HFF-Myc (cell line): ENCODE results near the gene OVCH1.

Experiments
- DNase-seq: peaks from one replicate; pipeline ENCODE4 v3.0.0-alpha.2; 2011; ENCODE audit warnings: low read depth; ENCODE audit errors: extremely low read depth
- H3K4me3 ChIP-seq: replicated peaks from 2 replicates; pipeline ENCODE4 v1.5.1; 2011; ENCODE audit warnings: low read depth, mild to moderate bottlenecking, control low read depth, low read length
- TF ChIP-seq, protein P1 (sequence below): IDR thresholded peaks from 2 replicates; pipeline ENCODE4 v1.5.1; 2012; ENCODE audit warnings: mild to moderate bottlenecking, low read depth, low read length, control low read depth; ENCODE audit errors: missing control alignments

Gene OVCH1

DNA sequence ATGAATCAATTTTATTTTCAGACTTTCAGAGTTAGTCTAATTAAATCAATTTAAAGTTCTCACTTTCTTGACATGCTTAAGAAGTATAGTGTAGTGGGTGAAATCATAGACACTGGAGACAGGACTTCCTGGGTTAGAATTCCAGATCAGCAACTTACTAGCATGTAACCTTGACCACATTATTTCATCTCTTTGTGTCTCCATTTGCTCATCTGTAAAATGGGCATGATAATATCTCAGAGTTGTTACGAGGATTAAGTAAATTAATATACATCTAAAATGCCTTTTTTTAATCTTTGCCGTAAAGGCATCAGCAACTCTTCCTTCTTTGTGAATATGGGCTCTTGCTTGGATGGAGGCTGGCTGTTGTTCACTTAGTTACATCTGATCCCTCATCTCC is 115.2 kb downstream of the OVCH1 start:
- no peak for DNase-seq
- H3K4me3 ChIP-seq: no peak overlapping the region
- TF ChIP-seq, protein P1, sequence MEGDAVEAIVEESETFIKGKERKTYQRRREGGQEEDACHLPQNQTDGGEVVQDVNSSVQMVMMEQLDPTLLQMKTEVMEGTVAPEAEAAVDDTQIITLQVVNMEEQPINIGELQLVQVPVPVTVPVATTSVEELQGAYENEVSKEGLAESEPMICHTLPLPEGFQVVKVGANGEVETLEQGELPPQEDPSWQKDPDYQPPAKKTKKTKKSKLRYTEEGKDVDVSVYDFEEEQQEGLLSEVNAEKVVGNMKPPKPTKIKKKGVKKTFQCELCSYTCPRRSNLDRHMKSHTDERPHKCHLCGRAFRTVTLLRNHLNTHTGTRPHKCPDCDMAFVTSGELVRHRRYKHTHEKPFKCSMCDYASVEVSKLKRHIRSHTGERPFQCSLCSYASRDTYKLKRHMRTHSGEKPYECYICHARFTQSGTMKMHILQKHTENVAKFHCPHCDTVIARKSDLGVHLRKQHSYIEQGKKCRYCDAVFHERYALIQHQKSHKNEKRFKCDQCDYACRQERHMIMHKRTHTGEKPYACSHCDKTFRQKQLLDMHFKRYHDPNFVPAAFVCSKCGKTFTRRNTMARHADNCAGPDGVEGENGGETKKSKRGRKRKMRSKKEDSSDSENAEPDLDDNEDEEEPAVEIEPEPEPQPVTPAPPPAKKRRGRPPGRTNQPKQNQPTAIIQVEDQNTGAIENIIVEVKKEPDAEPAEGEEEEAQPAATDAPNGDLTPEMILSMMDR: no peak

DNA sequence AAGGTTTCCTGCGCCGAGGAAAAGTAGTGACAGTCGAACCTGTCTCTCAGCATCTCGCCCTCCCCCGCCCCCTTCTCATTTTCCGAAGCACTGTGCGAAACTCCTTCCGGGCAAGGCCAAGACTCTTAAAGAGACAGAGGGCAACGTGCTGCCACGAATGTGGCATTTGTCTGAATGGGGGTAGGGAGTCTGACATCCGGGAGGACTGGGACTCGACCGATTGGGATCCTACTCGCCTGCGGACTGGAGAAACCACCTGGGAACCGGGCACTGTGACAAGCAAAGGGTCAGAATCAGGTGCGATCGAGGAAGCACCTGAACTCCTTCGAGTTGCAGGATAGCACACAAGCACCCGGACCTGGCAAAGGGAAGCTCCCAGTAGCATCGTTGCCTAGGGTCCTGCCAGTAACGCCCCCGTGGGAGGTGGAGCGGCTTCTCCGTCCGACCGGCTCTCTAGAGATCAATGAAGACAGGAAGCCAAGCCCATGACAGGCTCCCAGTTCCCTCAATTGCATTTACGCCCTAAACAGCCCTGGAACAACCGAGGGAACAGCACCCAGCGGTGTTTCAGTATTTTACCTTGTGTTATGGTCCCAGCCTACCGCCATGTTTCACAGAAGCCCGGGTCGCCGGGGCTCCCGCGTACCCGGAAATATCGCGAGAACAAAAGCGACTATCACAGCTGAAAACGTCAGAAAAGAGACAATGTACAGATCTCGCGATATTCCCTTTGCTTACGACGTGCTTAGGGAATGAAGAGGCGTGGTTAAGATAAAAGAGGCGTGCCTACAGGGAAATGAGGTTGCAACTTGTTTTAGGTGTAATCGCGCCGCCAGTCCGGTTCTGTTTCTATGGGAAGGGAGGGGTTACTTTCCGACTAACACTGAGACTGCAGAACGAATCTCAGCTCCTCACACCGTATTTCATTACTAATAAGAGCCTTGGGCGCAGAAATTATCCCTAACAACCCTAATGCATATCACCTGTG is 116.7 kb downstream of the OVCH1 start, which contains the start of gene ERGIC2:
Gene ERGIC2 (minus strand): TSS at position 637 of the 988 bp plus-strand sequence. CDS start 9,539 bp downstream, outside the sequence.
- peak; percentile 100 for DNase-seq
- TF ChIP-seq, protein P1: no peak
- H3K4me3 ChIP-seq: peak within 1 kb of the TSS; percentile 68
